Left ventricle myocardium inferior (tissue), 1 donor: Measurements from ENCODE around the gene ACER3. TPM values are rescaled to one million over a fixed set of nuclear protein-coding genes. Genes with fewer than 3 reads are reported as not detected.
"Not testable (repeated sequence)": the region's sequence is repeated elsewhere in the genome, so short reads cannot be mapped to it uniquely, and the experiment has no call there.

Experiments
- DNase-seq: peaks from one replicate; pipeline ENCODE4 v3.0.0-alpha.2; 2020
- H3K27ac ChIP-seq: fragments of 200-600 bp; replicated peaks from 2 replicates; pipeline ENCODE4 v1.8.0; 2021
- H3K27me3 ChIP-seq: fragments of 200-600 bp; 2 replicates; pipeline ENCODE4 v1.8.0; 2021; ENCODE audit warnings: low read depth
- H3K36me3 ChIP-seq: fragments of 200-600 bp; 2 replicates; pipeline ENCODE4 v1.8.0; 2021
- H3K4me1 ChIP-seq: fragments of 200-600 bp; 2 replicates; pipeline ENCODE4 v1.8.0; 2021
- H3K4me3 ChIP-seq: fragments of 200-600 bp; 2 replicates; pipeline ENCODE4 v1.8.0; 2021; ENCODE audit warnings: mild to moderate bottlenecking, moderate library complexity
- H3K9me3 ChIP-seq: fragments of 200-600 bp; replicated peaks from 2 replicates; pipeline ENCODE4 v1.8.0; 2021
- CTCF ChIP-seq: fragments of 200-600 bp; IDR thresholded peaks from 2 replicates; pipeline ENCODE4 v1.8.0; 2021; ENCODE audit warnings: antibody characterized with exemption, mild to moderate bottlenecking, borderline replicate concordance
- intact Hi-C: fragments of 100-400 bp; cut with micrococcal nuclease; formaldehyde crosslinking; loops from one replicate; pipeline ENCODE4 v1.11.0; 2022
- total RNA-seq: library from RNA; stranded (reverse); fragmentation: NEBNext Ultra II Directional; extraction: Animal tissue kit (Norgen Biotek cat#: 25700); gene quantifications from one replicate; pipeline ENCODE4 v1.2.1, GENCODE V29; 2021
- donor health status: DM: no; HTN: yes; CAD: no; lungs with severe emphysema.

ACER3 gene
- total RNA-seq, 1 donor from 2014 or later: 8.5 TPM

- Histone ChIP-seq H3K4me1 (no peaks in the 10 kb centered on the region), H3K27ac (no peak overlapping the region), H3K27me3 (no peaks in the 10 kb centered on the region), H3K9me3 (no peaks in the 10 kb centered on the region), H3K36me3 (peaks cover 12% of the 10 kb centered on the region), H3K4me3 (no peak overlapping the region)
- intact Hi-C loops: no loop called here
- TF ChIP-seq CTCF: no peak
- DNase-seq: no peak
Measured at GRCh38 chr11:77003963-77004362, 143.2 kb downstream of the ACER3 start.

- DNase-seq: no peak
- no peak overlapping the region for H3K4me3 ChIP-seq
- no peak overlapping the region for H3K27ac ChIP-seq
- no peak for TF ChIP-seq CTCF
- intact Hi-C loops: no loop called here
- no peaks in the 10 kb centered on the region for H3K4me1 ChIP-seq
- no peaks in the 10 kb centered on the region for H3K9me3 ChIP-seq
- peaks cover 15% of the 10 kb centered on the region for H3K36me3 ChIP-seq
- H3K27me3 ChIP-seq: no peaks in the 10 kb centered on the region
Measured at GRCh38 chr11:77009533-77010160, 148.9 kb downstream of the ACER3 start.

- Histone ChIP-seq H3K27me3 (no peaks in the 10 kb centered on the region), H3K9me3 (no peaks in the 10 kb centered on the region), H3K27ac (no peak overlapping the region), H3K4me1 (no peaks in the 10 kb centered on the region), H3K4me3 (no peak overlapping the region), H3K36me3 (peaks cover 25% of the 10 kb centered on the region)
- no peak for DNase-seq
- no peak for TF ChIP-seq CTCF
- intact Hi-C loops: no loop called here
Measured at GRCh38 chr11:77014669-77015068, 154.0 kb downstream of the ACER3 start.

GRCh38 chr11:77018396-77018924 lies 157.7 kb downstream of the ACER3 start:
- intact Hi-C loops, H3K4me1 ChIP-seq, H3K27me3 ChIP-seq, H3K4me3 ChIP-seq, H3K9me3 ChIP-seq, H3K27ac ChIP-seq, DNase-seq: not testable (repeated sequence)
- H3K36me3 ChIP-seq: peaks cover 33% of the 10 kb centered on the region

GRCh38 chr11:77019976-77020595 lies 159.4 kb downstream of the ACER3 start:
- intact Hi-C loops: no loop called here
- Histone ChIP-seq H3K36me3 (peaks cover 33% of the 10 kb centered on the region), H3K4me3 (no peak overlapping the region), H3K9me3 (no peaks in the 10 kb centered on the region), H3K4me1 (no peaks in the 10 kb centered on the region), H3K27me3 (no peaks in the 10 kb centered on the region), H3K27ac (no peak overlapping the region)
- DNase-seq: no peak
- TF ChIP-seq CTCF: no peak

- Histone ChIP-seq H3K4me3 (no peak overlapping the region), H3K27me3 (no peaks in the 10 kb centered on the region), H3K4me1 (no peaks in the 10 kb centered on the region), H3K27ac (no peak overlapping the region), H3K9me3 (no peaks in the 10 kb centered on the region), H3K36me3 (peaks cover 33% of the 10 kb centered on the region)
- no peak for DNase-seq
- TF ChIP-seq CTCF: no peak
- intact Hi-C loops: no loop called here
Measured at GRCh38 chr11:77020734-77021133, 160.0 kb downstream of the ACER3 start.
